HuH-7 (cell line): ENCODE measurements around the gene VSTM2B.
A peak's percentile ranks its signal among the peaks of the same experiment; 100 is the strongest.

Experiments used
- DNase-seq: peaks from one replicate; pipeline ENCODE4 v3.0.0; 2011; ENCODE audit warnings: low spot score

VSTM2B gene

GRCh38 chr19:29596080-29596727, 70.4 kb downstream of the VSTM2B start:
- DNase-seq = no peak

GRCh38 chr19:29596885-29597525, 71.2 kb downstream of the VSTM2B start:
- DNase-seq = no peak

GRCh38 chr19:29598036-29598435, 72.2 kb downstream of the VSTM2B start:
- no peak for DNase-seq

GRCh38 chr19:29598496-29598895, 72.7 kb downstream of the VSTM2B start:
- DNase-seq = no peak

GRCh38 chr19:29603308-29603707, 77.5 kb downstream of the VSTM2B start:
- DNase-seq = no peak

- peak; percentile 99 for DNase-seq
These were observed 80.0 kb downstream of the VSTM2B start, which contains the start of gene POP4 for GRCh38 chr19:29605653-29606419. POP4 (plus strand) TSS chr19:29606283; CDS start chr19:29606319, 36 bp downstream.

- DNase-seq = no peak
These were observed 80.6 kb downstream of the VSTM2B start for GRCh38 chr19:29606420-29606747.

GRCh38 chr19:29609636-29610035, 83.8 kb downstream of the VSTM2B start:
- DNase-seq = no peak

GRCh38 chr19:29610213-29610573, 84.4 kb downstream of the VSTM2B start:
- no peak for DNase-seq

GRCh38 chr19:29610574-29611271, 84.9 kb downstream of the VSTM2B start:
- DNase-seq = peak; percentile 93

- no peak for DNase-seq
These were observed 86.3 kb downstream of the VSTM2B start for GRCh38 chr19:29612121-29612520.

GRCh38 chr19:29612801-29613595, 87.2 kb downstream of the VSTM2B start:
- DNase-seq = no peak

GRCh38 chr19:29614046-29614445, 88.3 kb downstream of the VSTM2B start:
- no peak for DNase-seq
